IPS DF 4.7 (cell line): ENCODE data around the gene TNNI3K.

Source experiments
- DNase-seq: peaks from one replicate; pipeline ENCODE4 v3.0.0-alpha.2; 2013; ENCODE audit warnings: low spot score; ENCODE audit errors: extremely low read depth

TNNI3K gene

GRCh38 chr1:74485622-74486021 is 250.4 kb downstream of the TNNI3K start:
- DNase-seq = no peak

- DNase-seq = no peak
Observed at GRCh38 chr1:74486036-74486435, 250.8 kb downstream of the TNNI3K start.

GRCh38 chr1:74496669-74497068 is 261.5 kb downstream of the TNNI3K start:
- no peak for DNase-seq

- no peak for DNase-seq
Observed at GRCh38 chr1:74498901-74499300, 263.7 kb downstream of the TNNI3K start.

- no peak for DNase-seq
Observed at GRCh38 chr1:74502432-74502831, 267.2 kb downstream of the TNNI3K start.

- DNase-seq = no peak
Observed at GRCh38 chr1:74502858-74503257, 267.7 kb downstream of the TNNI3K start.

- DNase-seq = peak; percentile 49
Observed at GRCh38 chr1:74504125-74504932, 269.1 kb downstream of the TNNI3K start.

GRCh38 chr1:74504933-74505512 is 269.8 kb downstream of the TNNI3K start:
- DNase-seq = no peak

- no peak for DNase-seq
Observed at GRCh38 chr1:74505928-74506710, 270.9 kb downstream of the TNNI3K start.

GRCh38 chr1:74508449-74508848 is 273.3 kb downstream of the TNNI3K start:
- DNase-seq = no peak

GRCh38 chr1:74512170-74512915 is 277.2 kb downstream of the TNNI3K start, which contains the start of gene LRRC53:
Gene LRRC53 (minus strand): TSS chr1:74512611. CDS start chr1:74483349, 29,262 bp downstream.
- no peak for DNase-seq

- DNase-seq = no peak
Observed at GRCh38 chr1:74513411-74514300, 278.5 kb downstream of the TNNI3K start.

- no peak for DNase-seq
Observed at GRCh38 chr1:74517599-74518051, 282.4 kb downstream of the TNNI3K start.

- DNase-seq = peak; percentile 72
Observed at GRCh38 chr1:74522148-74522547, 287.0 kb downstream of the TNNI3K start.

GRCh38 chr1:74523873-74524480 is 288.8 kb downstream of the TNNI3K start:
- no peak for DNase-seq

- no peak for DNase-seq
Observed at GRCh38 chr1:74526708-74527107, 291.5 kb downstream of the TNNI3K start.

- DNase-seq = no peak
Observed at GRCh38 chr1:74528123-74528522, 292.9 kb downstream of the TNNI3K start.

GRCh38 chr1:74530892-74531291 is 295.7 kb downstream of the TNNI3K start:
- no peak for DNase-seq

- no peak for DNase-seq
Observed at GRCh38 chr1:74531796-74532195, 296.6 kb downstream of the TNNI3K start.

GRCh38 chr1:74534241-74534640 is 299.1 kb downstream of the TNNI3K start:
- no peak for DNase-seq
